Activated CD4-positive, alpha-beta memory T cell treated with anti-CD3 and anti-CD28 coated beads, Interleukin-2, amount 10 ng/mL, durations not matched to agents 7 days and 5 days (primary cell): Measurements from ENCODE around the gene ARMC6. TPM values are rescaled to one million over a fixed set of nuclear protein-coding genes. Genes with fewer than 3 reads are reported as not detected.

Source experiments
- CTCF ChIA-PET: fragments of 350-600 bp; sonication (Branson Sonifier 250); formaldehyde crosslinking; loops from one replicate; lab custom pipeline; 2021; ENCODE audit warnings: antibody characterized with exemption, inconsistent platforms; lab: Charles Lee
- POLR2A ChIA-PET: fragments of 350-600 bp; sonication (Branson Sonifier 250); formaldehyde crosslinking; loops from one replicate; lab custom pipeline; 2021; ENCODE audit warnings: antibody characterized with exemption; lab: Charles Lee
- DNase-seq: peaks from one replicate; pipeline ENCODE4 v3.0.0-alpha.2; 2020
- H3K27ac Mint-ChIP-seq: one replicate; pipeline ENCODE4 v1.8.0; 2021; ENCODE audit warnings: mild to moderate bottlenecking, mixed read lengths
- H3K27me3 Mint-ChIP-seq: one replicate; pipeline ENCODE4 v1.8.0; 2021; ENCODE audit warnings: mixed read lengths
- H3K36me3 Mint-ChIP-seq: one replicate; pipeline ENCODE4 v1.8.0; 2021; ENCODE audit warnings: low read depth, mixed read lengths
- H3K4me1 Mint-ChIP-seq: one replicate; pipeline ENCODE4 v1.8.0; 2021; ENCODE audit warnings: mixed read lengths
- H3K4me3 Mint-ChIP-seq: one replicate; pipeline ENCODE4 v1.8.0; 2021; ENCODE audit warnings: mild to moderate bottlenecking, mixed read lengths
- H3K9me3 Mint-ChIP-seq: one replicate; pipeline ENCODE4 v1.8.0; 2021; ENCODE audit warnings: mixed read lengths
- total RNA-seq, 2 experiments: library from RNA; stranded (reverse); gene quantifications; one replicate each; pipeline ENCODE4 v1.2.3, GENCODE V29; 2021

The ARMC6 gene
- total RNA-seq, 2 experiments from 2014 or later: 19.7 to 22.5 TPM

DNA sequence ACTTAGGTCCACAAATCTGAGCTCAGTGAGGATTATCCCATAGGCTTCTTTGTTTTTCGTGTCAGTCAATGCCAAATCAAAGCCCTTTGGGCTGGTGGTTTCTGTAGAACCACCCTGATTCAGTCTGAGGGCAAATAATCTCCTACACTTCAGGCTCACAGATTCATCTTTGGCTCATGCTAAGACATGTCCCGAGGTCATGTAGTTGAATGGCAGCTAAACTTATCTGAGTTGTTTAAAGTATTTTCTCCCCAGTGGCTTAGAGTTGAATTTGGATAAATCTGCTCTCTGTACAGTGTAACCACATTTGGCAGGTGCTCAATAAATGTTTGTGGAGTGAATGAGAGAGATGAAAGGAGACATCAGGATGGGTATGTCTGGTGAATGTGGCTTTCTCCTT lies 17.3 kb downstream of the ARMC6 start:
- Mint-ChIP-seq H3K27ac (no peak overlapping the region), H3K4me1 (no peaks in the 10 kb centered on the region), H3K36me3 (peaks cover 27% of the 10 kb centered on the region), H3K9me3 (no peaks in the 10 kb centered on the region), H3K27me3 (no peaks in the 10 kb centered on the region), H3K4me3 (no peak overlapping the region)
- DNase-seq: no peak
- ChIA-PET CTCF (interaction anchor here (2.6 kb wide), 1 partner anchor 65 kb away, joined by 7 read pairs; no protein-coding TSS in a partner anchor), POLR2A (interaction anchor here (1.1 to 1.4 kb wide), 2 partner anchors 12 to 14 kb away, joined by 3 to 5 read pairs; no protein-coding TSS in a partner anchor)

DNA sequence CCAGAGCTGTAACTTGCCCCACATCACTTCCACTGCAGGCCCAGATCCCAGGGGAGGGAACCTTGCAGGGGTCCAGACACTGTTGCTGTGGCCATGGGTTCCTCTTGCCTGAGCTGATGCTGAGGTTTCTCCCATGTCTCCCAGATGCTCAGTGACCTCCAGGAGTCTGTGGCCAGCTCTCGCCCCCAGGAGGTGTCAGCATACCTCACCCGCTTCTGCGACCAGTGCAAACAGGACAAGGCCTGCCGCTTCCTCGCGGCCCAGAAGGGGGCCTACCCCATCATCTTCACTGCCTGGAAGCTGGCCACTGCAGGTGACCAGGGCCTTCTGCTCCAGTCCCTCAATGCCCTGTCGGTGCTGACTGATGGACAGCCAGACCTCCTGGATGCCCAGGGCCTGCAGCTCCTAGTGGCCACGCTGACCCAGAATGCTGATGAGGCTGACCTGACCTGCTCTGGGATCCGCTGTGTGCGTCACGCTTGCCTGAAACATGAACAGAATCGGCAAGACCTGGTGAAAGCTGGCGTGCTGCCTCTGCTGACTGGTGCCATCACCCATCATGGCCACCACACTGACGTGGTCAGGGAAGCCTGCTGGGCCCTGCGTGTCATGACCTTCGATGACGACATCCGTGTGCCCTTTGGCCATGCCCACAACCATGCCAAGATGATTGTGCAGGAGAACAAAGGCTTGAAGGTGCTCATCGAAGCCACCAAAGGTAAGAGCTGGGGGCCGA lies 18.2 kb downstream of the ARMC6 start:
- Mint-ChIP-seq H3K4me3 (no peak overlapping the region), H3K27ac (no peak overlapping the region), H3K36me3 (peaks cover 25% of the 10 kb centered on the region), H3K4me1 (no peaks in the 10 kb centered on the region), H3K27me3 (no peaks in the 10 kb centered on the region), H3K9me3 (no peaks in the 10 kb centered on the region)
- ChIA-PET POLR2A (interaction anchor here (1.1 to 1.4 kb wide), 2 partner anchors 11 to 13 kb away, joined by 3 to 5 read pairs; no protein-coding TSS in a partner anchor), CTCF (interaction anchor here (2.6 kb wide), 1 partner anchor 64 kb away, joined by 7 read pairs; no protein-coding TSS in a partner anchor)
- DNase-seq: no peak

DNA sequence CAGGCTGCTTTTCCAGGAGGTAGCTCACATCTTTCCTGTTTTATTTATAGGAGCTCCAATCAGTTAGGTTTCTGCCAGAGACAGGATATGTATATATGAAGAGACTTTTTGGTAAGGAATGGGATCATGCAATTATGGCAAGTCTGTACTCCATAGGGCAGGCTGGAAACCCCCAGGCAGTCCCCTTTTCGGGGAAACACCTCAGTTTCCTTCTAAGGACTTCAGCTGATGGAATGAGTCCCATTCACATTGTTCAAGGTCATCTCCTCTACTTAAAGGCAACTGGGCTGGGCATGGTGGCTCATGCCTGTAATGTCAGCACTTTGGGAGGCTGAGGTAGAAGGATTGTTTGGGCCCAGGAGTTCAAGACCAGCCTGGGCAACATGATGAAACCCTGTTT lies 19.5 kb downstream of the ARMC6 start:
- Mint-ChIP-seq H3K27ac (no peak overlapping the region), H3K4me1 (no peaks in the 10 kb centered on the region), H3K36me3 (peaks cover 18% of the 10 kb centered on the region), H3K27me3 (no peaks in the 10 kb centered on the region), H3K4me3 (no peak overlapping the region), H3K9me3 (no peaks in the 10 kb centered on the region)
- ChIA-PET CTCF (interaction anchor here (0.9 to 2.6 kb wide), 3 partner anchors 10 to 62 kb away, joined by 3 to 7 read pairs (median 3); no protein-coding TSS in a partner anchor), POLR2A (no interaction called here)
- no peak for DNase-seq

DNA sequence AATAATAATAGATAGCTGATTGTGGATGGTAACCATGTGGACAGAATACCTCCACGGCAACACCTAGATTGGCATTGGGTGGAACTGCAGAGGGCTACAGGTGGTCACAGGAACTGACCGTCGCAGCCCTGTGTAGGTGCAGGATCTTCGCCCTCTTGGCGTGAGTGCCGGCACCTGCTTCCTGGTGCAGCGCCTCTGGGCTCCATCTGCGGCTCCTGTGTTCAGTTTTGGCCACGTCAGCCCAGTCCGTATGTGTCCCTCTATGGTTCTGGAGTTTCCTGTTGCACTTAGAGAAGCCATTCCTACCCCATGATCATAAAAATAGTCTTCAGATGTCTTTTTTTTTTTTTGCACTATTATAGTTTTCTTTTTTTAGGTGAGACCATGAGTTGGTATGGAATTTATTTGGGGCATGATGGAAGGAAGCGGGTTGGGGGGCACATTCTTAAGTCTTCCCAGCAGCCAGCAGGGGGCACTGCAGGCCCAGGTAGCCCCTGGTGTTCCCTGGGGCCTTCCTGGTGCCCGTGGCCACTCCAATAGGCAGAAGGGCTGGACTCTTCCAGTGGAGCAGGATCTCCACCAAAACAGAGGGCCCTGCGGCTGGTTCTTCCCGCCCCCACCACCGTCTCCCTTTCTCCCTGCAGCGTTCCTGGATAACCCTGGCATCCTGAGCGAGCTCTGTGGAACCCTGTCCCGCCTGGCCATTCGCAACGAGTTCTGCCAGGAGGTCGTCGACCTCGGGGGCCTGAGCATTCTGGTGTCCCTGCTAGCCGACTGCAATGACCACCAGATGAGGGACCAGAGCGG lies 20.3 kb downstream of the ARMC6 start:
- peak; percentile 67 for DNase-seq
- Mint-ChIP-seq H3K36me3 (peaks cover 20% of the 10 kb centered on the region), H3K9me3 (no peaks in the 10 kb centered on the region), H3K4me1 (no peaks in the 10 kb centered on the region), H3K27me3 (no peaks in the 10 kb centered on the region), H3K4me3 (no peak overlapping the region), H3K27ac (no peak overlapping the region)
- CTCF ChIA-PET: interaction anchor here (0.6 to 1.2 kb wide), 5 partner anchors 9 to 71 kb away, joined by 3 to 4 read pairs (median 3); no protein-coding TSS in a partner anchor
- POLR2A ChIA-PET: interaction anchor here (0.6 kb wide), 1 partner anchor 1334 kb away, joined by 3 read pairs; the partner anchor contains the start of gene MAP1S

DNA sequence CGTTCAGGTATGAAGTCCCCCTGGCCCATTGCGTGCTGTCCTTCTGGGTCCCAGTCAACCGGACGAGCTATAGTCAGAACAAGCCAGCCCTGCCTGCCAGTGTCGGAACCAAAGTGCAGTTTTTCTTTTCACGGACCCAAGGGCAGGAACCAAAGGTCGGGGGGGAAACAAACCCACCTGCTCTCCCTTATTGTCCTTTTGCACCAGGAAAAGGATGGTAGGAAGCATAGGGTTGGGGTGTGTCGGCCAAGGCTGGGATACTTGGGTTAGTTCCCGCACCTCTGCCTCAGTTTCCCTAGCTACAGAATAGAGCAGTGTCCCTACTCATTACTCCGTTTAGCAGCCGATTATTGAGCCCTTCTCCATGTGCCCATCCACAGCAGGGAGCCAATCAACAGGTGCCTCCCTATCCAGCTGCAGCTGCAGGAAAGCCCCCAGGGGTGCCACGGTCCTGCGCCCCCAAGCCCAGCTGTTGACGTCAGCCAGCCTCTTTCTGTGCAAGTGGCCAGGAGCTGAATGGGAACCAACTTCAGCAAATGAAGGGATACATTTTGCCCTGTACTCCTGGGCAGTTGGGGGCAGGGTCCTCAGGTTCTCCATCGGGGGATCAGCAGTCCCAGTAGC lies 21.0 kb downstream of the ARMC6 start:
- no peaks in the 10 kb centered on the region for H3K4me1 Mint-ChIP-seq

DNA sequence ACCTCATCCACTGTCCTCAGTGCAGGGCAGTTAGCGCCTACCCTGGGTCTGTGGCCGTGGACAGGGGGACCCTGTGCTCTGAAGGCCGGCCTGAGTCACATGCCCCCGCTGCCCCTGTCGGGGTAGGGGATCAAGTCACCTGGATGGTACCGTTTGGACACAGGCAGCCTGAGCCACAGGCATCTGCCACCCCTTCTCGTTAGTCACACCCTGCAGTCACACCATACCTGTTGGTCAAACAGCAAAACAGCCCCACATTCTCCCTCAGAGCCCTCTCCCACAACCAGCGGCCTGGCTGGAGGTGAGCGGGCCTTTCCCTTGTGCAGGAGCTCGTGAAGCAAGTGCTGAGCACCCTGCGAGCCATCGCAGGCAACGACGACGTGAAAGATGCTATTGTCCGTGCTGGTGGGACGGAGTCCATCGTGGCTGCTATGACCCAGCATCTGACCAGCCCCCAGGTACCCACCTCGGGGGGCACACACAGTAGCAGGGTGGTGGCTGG lies 21.6 kb downstream of the ARMC6 start:
- Mint-ChIP-seq H3K9me3 (no peaks in the 10 kb centered on the region), H3K27me3 (no peaks in the 10 kb centered on the region), H3K4me1 (no peaks in the 10 kb centered on the region), H3K27ac (no peak overlapping the region), H3K4me3 (no peak overlapping the region), H3K36me3 (peaks cover 20% of the 10 kb centered on the region)
- DNase-seq: no peak
- ChIA-PET CTCF (interaction anchor here (0.9 to 1.0 kb wide), 2 partner anchors 10 to 24 kb away, joined by 3 read pairs; no protein-coding TSS in a partner anchor), POLR2A (no interaction called here)

More for the DNA sequence above, 21.0 kb downstream of the ARMC6 start:
- no peak for DNase-seq
- peaks cover 20% of the 10 kb centered on the region for H3K36me3 Mint-ChIP-seq
- H3K4me3 Mint-ChIP-seq: no peak overlapping the region
- no peak overlapping the region for H3K27ac Mint-ChIP-seq
- CTCF ChIA-PET: interaction anchor here (0.6 to 1.2 kb wide), 4 partner anchors 9 to 72 kb away, joined by 3 to 4 read pairs (median 3); no protein-coding TSS in a partner anchor
- no peaks in the 10 kb centered on the region for H3K9me3 Mint-ChIP-seq
- POLR2A ChIA-PET: no interaction called here
- H3K27me3 Mint-ChIP-seq: no peaks in the 10 kb centered on the region

DNA sequence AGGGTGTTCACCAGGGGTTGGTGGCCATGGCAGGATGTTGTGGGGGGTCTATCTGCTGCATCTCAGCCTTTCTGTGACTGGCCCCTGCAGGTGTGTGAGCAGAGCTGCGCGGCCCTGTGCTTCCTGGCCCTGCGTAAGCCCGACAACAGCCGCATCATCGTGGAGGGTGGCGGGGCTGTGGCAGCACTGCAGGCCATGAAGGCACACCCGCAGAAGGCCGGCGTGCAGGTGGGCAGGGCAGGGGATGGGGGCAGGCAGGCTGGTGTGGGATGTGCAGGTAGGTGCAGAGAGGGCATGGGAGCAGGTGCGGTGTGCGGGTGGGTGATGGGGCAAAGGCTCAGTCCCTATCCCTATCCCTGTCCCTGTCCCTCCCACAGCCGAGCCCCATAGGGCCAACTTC lies 22.3 kb downstream of the ARMC6 start:
- no peak overlapping the region for H3K4me3 Mint-ChIP-seq
- ChIA-PET POLR2A (no interaction called here), CTCF (interaction anchor here (1.0 kb wide), 1 partner anchor 9 kb away, joined by 3 read pairs; no protein-coding TSS in a partner anchor)
- DNase-seq: no peak
- no peaks in the 10 kb centered on the region for H3K4me1 Mint-ChIP-seq
- H3K27me3 Mint-ChIP-seq: no peaks in the 10 kb centered on the region
- no peak overlapping the region for H3K27ac Mint-ChIP-seq
- H3K36me3 Mint-ChIP-seq: peaks cover 14% of the 10 kb centered on the region
- H3K9me3 Mint-ChIP-seq: no peaks in the 10 kb centered on the region

DNA sequence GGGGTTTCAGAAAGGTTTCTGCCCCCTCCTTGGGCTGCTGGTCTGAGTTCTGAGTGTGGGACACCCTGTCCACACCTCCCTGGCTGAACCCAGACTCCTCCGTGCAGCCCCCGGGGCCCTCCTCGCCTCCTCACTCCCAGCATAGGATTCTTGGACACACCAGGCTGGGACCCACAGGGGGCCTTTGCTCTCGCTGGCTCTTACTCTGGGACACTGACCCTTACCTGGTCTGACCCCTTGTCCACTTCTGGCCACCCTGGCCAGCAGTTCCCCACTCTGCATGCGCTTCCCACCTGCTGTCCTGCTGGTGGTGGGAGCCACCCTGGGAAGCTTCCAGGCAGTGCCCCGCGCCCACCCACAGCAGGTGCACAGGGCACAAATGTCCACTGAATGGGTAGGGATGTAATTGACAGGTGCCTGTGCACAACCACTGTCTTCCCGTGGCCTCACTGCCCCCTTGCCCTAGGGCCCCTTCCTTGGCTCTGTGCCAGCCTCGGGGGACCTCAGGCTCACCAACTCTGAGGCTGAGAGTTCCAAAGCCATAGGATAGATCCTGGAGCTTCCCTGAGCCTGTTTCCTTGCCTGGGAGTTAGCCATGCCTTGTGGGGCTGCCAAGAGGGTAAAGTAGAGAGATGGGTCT lies 23.4 kb downstream of the ARMC6 start:
- Mint-ChIP-seq H3K36me3 (peaks cover 11% of the 10 kb centered on the region), H3K27me3 (no peaks in the 10 kb centered on the region), H3K27ac (no peak overlapping the region), H3K4me1 (no peaks in the 10 kb centered on the region), H3K4me3 (no peak overlapping the region), H3K9me3 (no peaks in the 10 kb centered on the region)
- no peak for DNase-seq
- POLR2A ChIA-PET: no interaction called here
- CTCF ChIA-PET: interaction anchor here (0.7 kb wide), 1 partner anchor 35 kb away, joined by 3 read pairs; no protein-coding TSS in a partner anchor

DNA sequence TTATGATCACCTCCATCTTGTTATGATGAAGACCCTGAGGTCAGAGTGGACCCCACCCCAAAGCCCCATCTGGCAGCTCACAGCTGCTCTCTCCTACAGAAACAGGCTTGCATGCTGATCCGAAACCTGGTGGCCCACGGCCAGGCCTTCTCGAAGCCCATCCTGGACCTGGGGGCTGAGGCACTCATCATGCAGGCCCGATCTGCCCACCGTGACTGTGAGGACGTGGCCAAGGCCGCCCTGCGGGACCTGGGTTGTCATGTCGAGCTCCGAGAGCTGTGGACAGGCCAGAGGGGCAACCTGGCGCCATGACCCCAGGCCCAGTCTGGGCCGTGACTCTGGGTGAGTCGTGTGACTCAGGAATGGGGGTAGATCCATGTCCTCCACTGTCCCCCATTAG lies 23.9 kb downstream of the ARMC6 start:
- no peaks in the 10 kb centered on the region for H3K27me3 Mint-ChIP-seq
- DNase-seq: no peak
- H3K27ac Mint-ChIP-seq: no peak overlapping the region
- CTCF ChIA-PET: no interaction called here
- H3K4me3 Mint-ChIP-seq: no peak overlapping the region
- H3K36me3 Mint-ChIP-seq: peaks cover 9% of the 10 kb centered on the region
- POLR2A ChIA-PET: no interaction called here
- H3K9me3 Mint-ChIP-seq: no peaks in the 10 kb centered on the region
- peaks cover 1% of the 10 kb centered on the region for H3K4me1 Mint-ChIP-seq

DNA sequence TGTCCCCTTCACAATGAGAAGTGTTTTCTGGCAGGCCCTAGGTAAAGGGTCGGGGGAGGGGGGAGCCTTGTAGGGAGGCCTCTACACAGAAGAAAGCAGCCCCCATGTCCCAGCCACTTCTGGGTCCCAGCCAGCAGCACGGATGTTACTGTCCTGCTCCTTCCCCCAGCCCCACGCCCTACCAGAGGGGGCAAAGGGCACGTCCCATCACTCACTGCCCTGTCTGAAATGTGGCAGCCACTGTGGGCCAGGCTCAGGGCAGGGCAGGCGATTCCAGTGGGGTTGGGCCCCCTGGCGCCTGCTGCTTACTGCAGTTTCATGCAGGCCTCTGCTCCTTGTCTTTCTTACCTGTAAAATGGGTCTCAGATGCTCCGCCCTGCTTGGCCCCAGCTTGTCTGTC lies 24.3 kb downstream of the ARMC6 start:
- CTCF ChIA-PET: no interaction called here
- no peak overlapping the region for H3K4me3 Mint-ChIP-seq
- H3K27me3 Mint-ChIP-seq: no peaks in the 10 kb centered on the region
- POLR2A ChIA-PET: no interaction called here
- H3K4me1 Mint-ChIP-seq: peaks cover 5% of the 10 kb centered on the region
- peaks cover 8% of the 10 kb centered on the region for H3K36me3 Mint-ChIP-seq
- no peak overlapping the region for H3K27ac Mint-ChIP-seq
- no peak for DNase-seq
- no peaks in the 10 kb centered on the region for H3K9me3 Mint-ChIP-seq

DNA sequence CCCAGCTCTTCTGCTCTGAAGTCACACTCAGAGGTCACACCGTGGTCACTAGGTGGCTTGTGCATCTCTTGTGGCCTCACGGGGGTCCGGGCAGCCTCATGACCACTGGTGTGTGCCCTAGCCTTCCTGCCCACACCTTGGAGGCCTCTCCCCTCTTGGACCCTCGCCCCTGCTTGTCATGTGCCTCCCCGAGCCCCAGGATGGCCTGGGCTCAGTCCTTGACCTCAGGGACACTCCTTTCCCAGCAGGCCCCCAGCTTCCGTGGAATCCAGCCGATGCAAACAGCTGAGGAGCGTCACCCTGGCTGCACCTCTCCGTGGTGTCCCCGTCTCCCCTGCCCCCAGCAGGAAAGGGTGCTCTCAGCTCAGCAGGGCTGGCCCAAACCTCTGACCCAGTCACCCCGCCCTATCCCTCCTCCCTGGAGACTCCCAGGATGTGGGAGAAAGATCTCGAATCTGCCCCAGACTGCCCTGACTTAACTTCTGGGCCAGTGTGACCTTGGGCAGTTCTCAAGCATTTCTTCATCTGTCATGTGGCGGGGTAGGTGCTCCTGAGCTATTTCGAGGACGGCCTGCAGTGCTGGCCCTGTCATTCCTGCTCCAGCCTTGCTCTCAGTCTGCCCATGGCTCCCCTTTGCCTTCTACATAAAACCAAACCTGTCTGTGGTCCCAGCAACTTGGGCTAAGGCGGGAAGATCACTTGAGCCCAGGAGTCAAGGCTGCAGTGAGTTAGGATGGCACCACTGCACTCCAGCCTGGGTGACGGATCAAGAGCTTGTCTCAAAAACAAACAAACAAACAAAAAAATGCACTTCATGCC lies 25.8 kb downstream of the ARMC6 start:
- ChIA-PET CTCF (no interaction called here), POLR2A (no interaction called here)
- H3K4me3 Mint-ChIP-seq: no peak overlapping the region
- DNase-seq: no peak
- H3K27me3 Mint-ChIP-seq: no peaks in the 10 kb centered on the region
- H3K9me3 Mint-ChIP-seq: no peaks in the 10 kb centered on the region
- H3K27ac Mint-ChIP-seq: no peak overlapping the region
- peaks cover 13% of the 10 kb centered on the region for H3K4me1 Mint-ChIP-seq
- peaks cover 3% of the 10 kb centered on the region for H3K36me3 Mint-ChIP-seq
